Karpas-422 (cell line): ENCODE data around the gene TMIE. TPM values are rescaled to one million over a fixed set of nuclear protein-coding genes. Genes with fewer than 3 reads are reported as not detected.

ENCODE experiments used
- DNase-seq: peaks from one replicate; pipeline ENCODE4 v3.0.0-alpha.2; 2015
- H2AFZ ChIP-seq: fragments of 200-600 bp; sonication (generic); 2 replicates; pipeline ENCODE4 v1.6.1; 2014; ENCODE audit warnings: antibody characterized with exemption, low read length, mixed read lengths
- H3K27ac ChIP-seq: fragments of 200-600 bp; sonication (generic); 2 replicates; pipeline ENCODE4 v1.5.1; 2014; ENCODE audit warnings: mild to moderate bottlenecking, low read length, moderate library complexity
- H3K27me3 ChIP-seq: fragments of 200-600 bp; sonication (generic); 2 replicates; pipeline ENCODE4 v1.6.1; 2014; ENCODE audit warnings: low read length, mixed read lengths
- H3K36me3 ChIP-seq: fragments of 200-600 bp; sonication (generic); 2 replicates; pipeline ENCODE4 v1.6.1; 2014; ENCODE audit warnings: low read length, mixed read lengths; ENCODE audit not compliant: insufficient read depth
- H3K4me1 ChIP-seq: fragments of 200-600 bp; sonication (generic); 2 replicates; pipeline ENCODE4 v1.6.1; 2014; ENCODE audit warnings: mild to moderate bottlenecking, low read length, mixed read lengths
- H3K4me2 ChIP-seq: fragments of 200-600 bp; sonication (generic); 2 replicates; pipeline ENCODE4 v1.6.1; 2014; ENCODE audit warnings: low read length, low read depth, mild to moderate bottlenecking; ENCODE audit not compliant: poor library complexity, severe bottlenecking
- H3K4me3 ChIP-seq: fragments of 200-600 bp; sonication (generic); 2 replicates; pipeline ENCODE4 v1.5.1; 2014; ENCODE audit warnings: mild to moderate bottlenecking, antibody characterized with exemption, low read length, mixed read lengths
- H3K79me2 ChIP-seq: fragments of 200-600 bp; sonication (generic); 2 replicates; pipeline ENCODE4 v1.6.1; 2014; ENCODE audit warnings: mild to moderate bottlenecking, low read length, mixed read lengths
- H3K9ac ChIP-seq: fragments of 200-600 bp; sonication (generic); 2 replicates; pipeline ENCODE4 v1.6.0; 2014; ENCODE audit warnings: low read length
- H3K9me2 ChIP-seq: fragments of 200-600 bp; sonication (generic), shearing (Covaris generic); replicated peaks from 2 replicates; pipeline ENCODE4 v1.6.0; 2014; ENCODE audit warnings: mild to moderate bottlenecking, low read length, moderate library complexity; ENCODE audit not compliant: insufficient read depth
- H3K9me3 ChIP-seq: fragments of 300-700, 200-600 bp; sonication (generic); 2 replicates; pipeline ENCODE4 v1.6.1; 2014; ENCODE audit warnings: low read length, mixed read lengths
- H4K20me1 ChIP-seq: fragments of 200-600 bp; sonication (generic); 2 replicates; pipeline ENCODE4 v1.6.1; 2014; ENCODE audit warnings: mild to moderate bottlenecking, antibody characterized with exemption, low read length, low read depth; ENCODE audit not compliant: insufficient read depth
- total RNA-seq: library from RNA; depleted of rRNA; stranded (reverse); fragments of >200 nt; shearing (Covaris generic); gene quantifications from 2 replicates; pipeline ENCODE4 v1.2.3, GENCODE V29; 2014; ENCODE audit warnings: low replicate concordance

Gene TMIE
- total RNA-seq, 1 experiment from 2014 or later: not detected

GRCh38 chr3:46711760-46712159 is 10.6 kb downstream of the TMIE start:
- Histone ChIP-seq H3K4me1 (no peaks in the 10 kb centered on the region), H3K4me3 (no peak overlapping the region), H3K36me3 (no peaks in the 10 kb centered on the region), H2AFZ (no peak overlapping the region), H3K79me2 (no peaks in the 10 kb centered on the region), H3K9me3 (no peaks in the 10 kb centered on the region), H3K27ac (no peak overlapping the region), H3K9me2 (no peaks in the 10 kb centered on the region), H3K27me3 (no peaks in the 10 kb centered on the region), H4K20me1 (no peaks in the 10 kb centered on the region), H3K9ac (no peak overlapping the region), H3K4me2 (no peak overlapping the region)
- no peak for DNase-seq

- no peaks in the 10 kb centered on the region for H3K9me3 ChIP-seq
- no peak for DNase-seq
- no peaks in the 10 kb centered on the region for H3K27me3 ChIP-seq
- no peaks in the 10 kb centered on the region for H3K36me3 ChIP-seq
- no peaks in the 10 kb centered on the region for H4K20me1 ChIP-seq
- no peak overlapping the region for H3K4me2 ChIP-seq
- no peak overlapping the region for H3K9ac ChIP-seq
- no peak overlapping the region for H3K4me3 ChIP-seq
- H3K4me1 ChIP-seq: no peaks in the 10 kb centered on the region
- no peaks in the 10 kb centered on the region for H3K9me2 ChIP-seq
- no peaks in the 10 kb centered on the region for H3K79me2 ChIP-seq
- H2AFZ ChIP-seq: no peak overlapping the region
- no peak overlapping the region for H3K27ac ChIP-seq
Measured at GRCh38 chr3:46712191-46713049, 11.2 kb downstream of the TMIE start.

- H3K4me2 ChIP-seq: no peak overlapping the region
Measured at GRCh38 chr3:46713050-46713897, 12.1 kb downstream of the TMIE start.

GRCh38 chr3:46713898-46714552 is 12.8 kb downstream of the TMIE start:
- Histone ChIP-seq H4K20me1 (no peaks in the 10 kb centered on the region), H3K27ac (no peak overlapping the region), H3K79me2 (no peaks in the 10 kb centered on the region), H3K4me2 (no peak overlapping the region), H3K4me3 (no peak overlapping the region), H3K9me2 (no peaks in the 10 kb centered on the region), H3K9me3 (no peaks in the 10 kb centered on the region), H3K36me3 (no peaks in the 10 kb centered on the region), H2AFZ (no peak overlapping the region), H3K4me1 (no peaks in the 10 kb centered on the region), H3K9ac (no peak overlapping the region), H3K27me3 (no peaks in the 10 kb centered on the region)
- DNase-seq: no peak

More at GRCh38 chr3:46713050-46713897, 12.1 kb downstream of the TMIE start:
- Histone ChIP-seq H3K27me3 (no peaks in the 10 kb centered on the region), H2AFZ (no peak overlapping the region), H3K4me3 (no peak overlapping the region), H3K9me3 (no peaks in the 10 kb centered on the region), H3K36me3 (no peaks in the 10 kb centered on the region), H3K4me1 (no peaks in the 10 kb centered on the region), H3K27ac (no peak overlapping the region), H3K9ac (no peak overlapping the region), H3K9me2 (no peaks in the 10 kb centered on the region), H3K79me2 (no peaks in the 10 kb centered on the region), H4K20me1 (no peaks in the 10 kb centered on the region)
- DNase-seq: no peak

- Histone ChIP-seq H3K79me2 (no peaks in the 10 kb centered on the region), H3K4me3 (no peak overlapping the region), H3K4me2 (no peak overlapping the region), H3K9ac (no peak overlapping the region), H4K20me1 (no peaks in the 10 kb centered on the region), H3K9me2 (no peaks in the 10 kb centered on the region), H3K27ac (no peak overlapping the region), H3K4me1 (no peaks in the 10 kb centered on the region), H3K36me3 (no peaks in the 10 kb centered on the region), H3K9me3 (no peaks in the 10 kb centered on the region), H2AFZ (no peak overlapping the region), H3K27me3 (no peaks in the 10 kb centered on the region)
- DNase-seq: no peak
Measured at GRCh38 chr3:46714728-46715506, 13.7 kb downstream of the TMIE start.

- H2AFZ ChIP-seq: no peak overlapping the region
- no peaks in the 10 kb centered on the region for H3K9me3 ChIP-seq
- H3K4me3 ChIP-seq: no peak overlapping the region
- DNase-seq: no peak
- no peak overlapping the region for H3K9ac ChIP-seq
- H3K27ac ChIP-seq: no peak overlapping the region
- H3K79me2 ChIP-seq: no peaks in the 10 kb centered on the region
- no peaks in the 10 kb centered on the region for H4K20me1 ChIP-seq
- no peak overlapping the region for H3K4me2 ChIP-seq
- no peaks in the 10 kb centered on the region for H3K27me3 ChIP-seq
- no peaks in the 10 kb centered on the region for H3K36me3 ChIP-seq
- no peaks in the 10 kb centered on the region for H3K4me1 ChIP-seq
- H3K9me2 ChIP-seq: no peaks in the 10 kb centered on the region
Measured at GRCh38 chr3:46715507-46716175, 14.4 kb downstream of the TMIE start.

GRCh38 chr3:46716461-46717441 is 15.6 kb downstream of the TMIE start:
- Histone ChIP-seq H3K4me3 (no peak overlapping the region), H3K9ac (no peak overlapping the region), H3K27ac (no peak overlapping the region), H4K20me1 (no peaks in the 10 kb centered on the region), H3K9me3 (no peaks in the 10 kb centered on the region), H3K4me2 (no peak overlapping the region), H3K36me3 (no peaks in the 10 kb centered on the region), H3K4me1 (no peaks in the 10 kb centered on the region), H3K9me2 (no peaks in the 10 kb centered on the region), H3K79me2 (no peaks in the 10 kb centered on the region), H3K27me3 (no peaks in the 10 kb centered on the region), H2AFZ (no peak overlapping the region)
- DNase-seq: no peak
